Loucy (cell line): ENCODE results near the gene APRT.

Source experiments
- H2AFZ ChIP-seq: fragments of 200-600 bp; sonication (generic); 2 replicates; pipeline ENCODE4 v1.6.0; 2016; ENCODE audit warnings: antibody characterized with exemption, mild to moderate bottlenecking, low read length, moderate library complexity
- H3F3A ChIP-seq: fragments of 200-600 bp; 2 replicates; pipeline ENCODE4 v1.6.0; 2016; ENCODE audit warnings: antibody characterized with exemption, low read depth, mild to moderate bottlenecking
- H3K27me3 ChIP-seq: fragments of 200-600 bp; sonication (generic); 2 replicates; pipeline ENCODE4 v1.6.1; 2014; ENCODE audit warnings: low read length, mild to moderate bottlenecking; ENCODE audit not compliant: insufficient read depth, poor library complexity, severe bottlenecking
- H3K36me3 ChIP-seq: fragments of 200-600 bp; sonication (generic); 2 replicates; pipeline ENCODE4 v1.6.1; 2016; ENCODE audit warnings: low read length; ENCODE audit not compliant: insufficient read depth
- H3K4me1 ChIP-seq: fragments of 200-600 bp; sonication (generic); 2 replicates; pipeline ENCODE4 v1.5.1; 2014; ENCODE audit warnings: low read length, mild to moderate bottlenecking; ENCODE audit not compliant: insufficient read depth, poor library complexity, severe bottlenecking
- H3K4me2 ChIP-seq: fragments of 200-600 bp; sonication (generic); 2 replicates; pipeline ENCODE4 v1.6.0; 2014; ENCODE audit warnings: antibody characterized with exemption, low read length, low read depth, mild to moderate bottlenecking; ENCODE audit not compliant: poor library complexity, severe bottlenecking
- H3K4me3 ChIP-seq: fragments of 200-600 bp; sonication (generic); 2 replicates; pipeline ENCODE4 v1.5.1; 2014; ENCODE audit warnings: low read length, mild to moderate bottlenecking, mixed read lengths; ENCODE audit not compliant: poor library complexity, severe bottlenecking
- H3K79me2 ChIP-seq: fragments of 200-600 bp; sonication (generic); 2 replicates; pipeline ENCODE4 v1.6.1; 2014; ENCODE audit warnings: low read length; ENCODE audit not compliant: insufficient read depth
- H3K9ac ChIP-seq: fragments of 200-600 bp; sonication (generic); 2 replicates; pipeline ENCODE4 v1.6.0; 2014; ENCODE audit warnings: mild to moderate bottlenecking, low read depth, low read length, moderate library complexity; ENCODE audit not compliant: poor library complexity, severe bottlenecking
- H3K9me2 ChIP-seq: fragments of 200-600 bp; sonication (generic); replicated peaks from 2 replicates; pipeline ENCODE4 v1.6.1; 2016; ENCODE audit warnings: low read depth, low read length, mixed read lengths
- H3K9me3 ChIP-seq: fragments of 200-600 bp; sonication (generic); 2 replicates; pipeline ENCODE4 v1.6.1; 2014; ENCODE audit warnings: mild to moderate bottlenecking, antibody characterized with exemption, low read length, low read depth; ENCODE audit not compliant: insufficient read depth
- H4K20me1 ChIP-seq: fragments of 200-600 bp; sonication (generic); 2 replicates; pipeline ENCODE4 v1.6.0; 2014; ENCODE audit warnings: antibody characterized with exemption, low read length, mild to moderate bottlenecking; ENCODE audit not compliant: insufficient read depth, poor library complexity, severe bottlenecking
- CTCF ChIP-seq: fragments of 200-600 bp; sonication (generic); conservative IDR thresholded peaks from 2 replicates; pipeline ENCODE4 v1.5.1; 2014; ENCODE audit warnings: mild to moderate bottlenecking, antibody characterized with exemption, low read length
- EZH2phosphoT487 ChIP-seq: fragments of 200-600 bp; IDR thresholded peaks from 2 replicates; pipeline ENCODE4 v1.6.1; 2018; ENCODE audit warnings: antibody characterized with exemption, mild to moderate bottlenecking, moderate library complexity, borderline replicate concordance

The APRT gene

GRCh38 chr16:88780142-88781062 is 31.3 kb downstream of the APRT start:
- H3K4me1 ChIP-seq, result peaks cover 27% of the 10 kb centered on the region
- H2AFZ ChIP-seq, result no peak overlapping the region
- H3K36me3 ChIP-seq, result no peaks in the 10 kb centered on the region
- H3K9me2 ChIP-seq, result no peaks in the 10 kb centered on the region
- no peaks in the 10 kb centered on the region for H3K9me3 ChIP-seq
- H3K4me3 ChIP-seq, result peak overlapping the region; percentile 79
- H3K4me2 ChIP-seq, result peak overlapping the region; percentile 79
- H3F3A ChIP-seq, result no peaks in the 10 kb centered on the region
- peaks cover 92% of the 10 kb centered on the region for H3K79me2 ChIP-seq
- H4K20me1 ChIP-seq, result peaks cover 31% of the 10 kb centered on the region
- peak overlapping the region; percentile 91 for H3K9ac ChIP-seq
- TF ChIP-seq EZH2phosphoT487, result no peak
- no peaks in the 10 kb centered on the region for H3K27me3 ChIP-seq

GRCh38 chr16:88779406-88780141 is 32.2 kb downstream of the APRT start:
- TF ChIP-seq EZH2phosphoT487, result no peak
- TF ChIP-seq CTCF, result no peak
- Histone ChIP-seq H3K9me3 (no peaks in the 10 kb centered on the region), H3K36me3 (no peaks in the 10 kb centered on the region), H3K79me2 (peaks cover 94% of the 10 kb centered on the region), H3K4me1 (peaks cover 27% of the 10 kb centered on the region), H3K9ac (peak overlapping the region; percentile 91), H3K4me3 (peak overlapping the region; percentile 79), H3F3A (no peaks in the 10 kb centered on the region), H2AFZ (no peak overlapping the region), H4K20me1 (peaks cover 31% of the 10 kb centered on the region), H3K27me3 (no peaks in the 10 kb centered on the region), H3K4me2 (peak overlapping the region; percentile 79), H3K9me2 (no peaks in the 10 kb centered on the region)

GRCh38 chr16:88778541-88779065 is 33.1 kb downstream of the APRT start:
- H3K9me2 ChIP-seq, result no peaks in the 10 kb centered on the region
- H3K4me2 ChIP-seq, result no peak overlapping the region
- H4K20me1 ChIP-seq, result peaks cover 30% of the 10 kb centered on the region
- TF ChIP-seq EZH2phosphoT487 (no peak), CTCF (no peak)
- H3K9ac ChIP-seq, result no peak overlapping the region
- H3K36me3 ChIP-seq, result no peaks in the 10 kb centered on the region
- no peaks in the 10 kb centered on the region for H3K27me3 ChIP-seq
- peaks cover 27% of the 10 kb centered on the region for H3K4me1 ChIP-seq
- no peaks in the 10 kb centered on the region for H3F3A ChIP-seq
- H3K4me3 ChIP-seq, result no peak overlapping the region
- H3K79me2 ChIP-seq, result peaks cover 94% of the 10 kb centered on the region
- H2AFZ ChIP-seq, result no peak overlapping the region
- H3K9me3 ChIP-seq, result no peaks in the 10 kb centered on the region
